NCI-H69 (cell line): ENCODE data around the gene VSTM1.

Experiments
- DNase-seq: peaks from one replicate; lab custom pipeline; 2025; lab: John Stamatoyannopoulos, UW

The VSTM1 gene

DNA sequence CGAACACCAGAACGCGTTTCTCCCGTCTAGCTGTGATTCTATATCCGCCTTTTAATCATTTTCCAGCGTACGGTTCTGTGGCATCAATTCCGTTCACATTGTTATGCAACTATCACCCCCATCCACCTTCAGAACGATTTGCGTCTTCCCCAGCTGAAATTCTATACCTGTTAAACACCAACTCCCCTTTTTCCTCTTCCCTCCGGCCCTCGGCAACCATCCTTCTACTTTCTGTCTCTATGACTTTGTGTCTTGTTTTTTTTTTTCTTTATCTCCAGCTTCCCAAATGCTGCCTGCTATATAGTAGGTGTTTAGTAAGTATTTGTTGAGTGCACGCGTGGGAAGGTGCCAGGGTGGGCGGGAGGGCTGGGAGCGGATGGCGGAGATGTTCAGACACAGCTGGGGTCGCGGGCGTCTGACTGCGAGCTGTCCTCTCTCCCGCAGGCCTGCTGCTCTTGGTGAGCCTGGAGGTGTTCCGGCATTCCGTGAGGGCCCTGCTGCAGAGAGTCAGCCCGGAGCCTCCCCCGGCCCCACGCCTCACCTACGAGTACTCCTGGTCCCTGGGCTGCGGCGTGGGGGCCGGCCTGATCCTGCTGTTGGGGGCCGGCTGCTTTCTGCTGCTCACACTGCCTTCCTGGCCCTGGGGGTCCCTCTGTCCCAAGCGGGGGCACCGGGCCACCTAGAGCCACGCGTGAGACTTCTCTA lies 52.0 kb downstream of the VSTM1 start:
- DNase-seq = no peak

GRCh38 chr19:54010474-54010873 lies 53.2 kb downstream of the VSTM1 start:
- DNase-seq = no peak

DNA sequence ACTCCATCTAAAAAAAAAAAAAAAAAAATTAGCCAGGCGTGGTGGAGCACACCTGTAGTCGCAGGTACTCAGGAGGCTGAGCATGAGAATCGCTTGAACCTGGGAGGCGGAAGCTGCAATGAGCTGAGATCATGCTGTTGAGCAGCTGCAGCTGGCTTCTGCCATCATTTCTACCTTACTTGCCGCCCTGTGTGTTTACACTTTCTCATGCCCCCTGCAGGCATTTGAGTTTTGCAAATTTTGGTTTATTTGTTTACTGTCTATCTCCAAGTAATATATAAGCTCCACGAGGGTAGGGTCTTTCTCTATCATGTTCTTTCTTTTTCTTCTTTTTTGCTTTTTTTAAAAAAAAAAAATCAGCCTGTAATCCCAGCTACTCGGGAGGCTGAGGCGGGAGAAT lies 54.3 kb downstream of the VSTM1 start:
- no peak for DNase-seq

DNA sequence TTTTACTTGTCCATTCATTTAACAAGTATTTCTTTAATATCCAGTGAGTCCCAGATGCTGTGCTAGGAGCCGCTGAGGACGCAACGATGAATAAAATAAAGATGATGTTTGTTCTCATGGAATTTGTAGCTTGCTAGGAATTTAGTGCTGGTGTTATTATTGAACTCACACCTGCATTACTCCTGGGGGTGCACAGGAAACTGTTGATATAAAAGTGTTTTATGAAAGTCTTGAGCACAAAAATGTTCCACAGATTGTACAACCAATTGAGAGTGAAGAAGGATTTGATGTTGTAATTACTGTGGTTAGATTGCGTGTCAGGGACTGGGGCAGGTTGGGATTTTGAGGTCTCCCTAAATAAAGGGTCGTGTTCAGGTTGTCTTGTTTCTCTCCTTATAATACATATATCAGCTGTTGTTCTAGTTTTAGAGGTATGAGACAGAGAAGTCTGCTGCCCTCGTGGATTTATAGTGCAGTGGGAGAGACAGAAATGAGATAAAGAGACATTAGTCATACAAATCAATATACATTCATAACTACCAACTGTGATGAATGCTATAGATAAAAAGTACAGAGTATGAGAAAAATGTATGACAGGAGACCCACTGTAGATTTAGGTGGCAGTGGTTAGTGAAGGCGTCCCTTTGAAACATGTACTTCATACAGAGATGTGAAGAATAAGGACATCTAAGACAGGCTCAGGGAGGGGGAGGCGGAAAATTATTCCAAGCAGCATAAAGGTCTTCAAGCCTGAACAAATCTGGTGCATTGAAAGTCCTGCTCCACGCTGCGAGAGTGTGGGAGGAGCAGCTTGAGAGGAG lies 61.0 kb downstream of the VSTM1 start:
- no peak for DNase-seq

GRCh38 chr19:54001496-54001895 lies 62.2 kb downstream of the VSTM1 start:
- no peak for DNase-seq

GRCh38 chr19:53999694-54000093 lies 64.0 kb downstream of the VSTM1 start:
- no peak for DNase-seq

- no peak for DNase-seq
Measured at GRCh38 chr19:53998223-53998622, 65.5 kb downstream of the VSTM1 start.

DNA sequence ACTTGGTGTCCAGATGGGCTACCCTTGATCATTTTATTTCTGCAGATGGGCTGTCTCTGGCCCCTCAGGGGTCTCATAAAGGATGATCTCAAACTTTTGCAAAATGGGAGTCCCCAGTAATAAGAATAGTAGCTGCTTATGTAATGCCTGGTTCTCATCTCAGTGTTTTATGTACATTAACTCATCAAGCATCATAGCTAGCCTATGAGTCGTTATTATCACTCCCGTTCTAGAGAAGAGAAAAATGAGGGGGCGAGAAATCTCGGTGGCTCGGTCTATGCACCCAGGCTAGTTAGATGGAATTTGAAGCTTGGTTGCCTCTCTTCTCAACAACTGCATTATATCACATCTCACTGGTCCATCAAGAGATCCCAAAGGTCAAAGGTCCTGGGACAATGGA lies 68.9 kb downstream of the VSTM1 start:
- DNase-seq = no peak

DNA sequence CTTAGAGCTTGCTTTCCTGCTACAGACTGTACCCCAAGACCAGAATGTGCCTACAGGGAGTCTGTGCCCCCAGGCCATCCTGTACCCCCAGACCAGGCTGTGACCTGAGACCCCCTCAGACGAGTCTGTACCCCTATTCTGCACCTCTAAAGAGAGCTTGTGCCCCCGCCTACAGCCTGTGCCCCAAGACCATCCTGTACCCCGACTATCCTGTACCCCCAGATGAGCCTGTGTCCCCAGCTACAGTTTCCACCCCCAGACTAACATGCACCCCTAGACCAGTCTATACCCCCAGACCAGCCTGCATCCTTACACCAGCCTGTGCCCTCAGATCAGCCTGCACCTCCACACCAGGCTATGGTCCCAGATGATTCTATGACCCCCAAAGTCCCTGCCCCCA lies 70.2 kb downstream of the VSTM1 start:
- DNase-seq = no peak

- no peak for DNase-seq
Measured at GRCh38 chr19:53992815-53993214, 70.9 kb downstream of the VSTM1 start.

GRCh38 chr19:53992211-53992610 lies 71.5 kb downstream of the VSTM1 start:
- DNase-seq = no peak

DNA sequence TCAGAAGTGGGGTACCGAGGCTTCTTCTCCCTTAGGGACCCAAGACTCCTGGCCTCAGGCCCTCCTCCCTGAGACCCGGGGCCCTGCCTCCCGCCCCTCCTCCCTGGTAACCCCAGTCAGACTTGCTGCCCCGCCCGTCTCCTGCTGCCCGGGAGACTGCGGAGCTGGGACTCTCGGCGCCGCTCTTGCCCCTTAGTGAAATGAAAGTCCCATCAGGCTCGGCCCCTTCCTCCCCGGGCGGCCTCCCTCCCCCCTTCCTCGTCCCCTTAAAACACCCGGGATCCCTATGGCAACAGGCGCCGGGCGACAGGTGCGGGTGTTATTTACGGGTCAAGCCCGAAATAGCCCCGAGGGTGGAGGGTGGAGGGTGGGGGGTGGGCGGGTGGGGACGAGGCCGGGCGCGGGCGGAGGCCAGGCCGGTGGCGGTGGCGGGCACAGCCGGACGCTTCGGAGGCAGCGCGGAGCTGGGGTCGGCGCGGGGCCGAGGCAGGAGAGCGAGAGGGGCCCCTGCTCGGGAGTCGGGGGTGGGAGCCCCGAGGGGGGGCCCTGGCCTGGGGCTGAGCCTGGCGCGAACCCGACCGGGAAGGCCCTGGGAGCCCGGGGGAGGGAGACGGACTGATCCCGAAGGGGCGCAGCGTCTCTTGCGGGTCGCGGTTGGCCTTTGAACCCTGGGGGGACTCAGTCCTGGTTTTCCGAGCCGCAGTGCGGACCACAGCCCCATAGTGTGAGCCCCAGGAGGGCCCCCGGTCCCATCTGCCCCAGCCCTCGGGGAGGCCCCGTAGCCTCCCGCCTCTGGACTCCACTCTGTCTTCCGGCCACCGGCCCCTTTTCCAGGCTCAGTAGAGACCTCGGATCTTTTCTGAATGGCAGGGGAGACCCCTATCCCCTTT lies 72.2 kb downstream of the VSTM1 start, which contains the start of gene CACNG6:
Gene CACNG6 (plus strand): TSS at position 414 of the 890 bp plus-strand sequence. CDS start 1,241 bp downstream, outside the sequence.
- peak; percentile 77 for DNase-seq
